A549 (cell line): ENCODE measurements around the gene POLR2L. TPM values are rescaled to one million over a fixed set of nuclear protein-coding genes. Genes with fewer than 3 reads are reported as not detected.

Experiments
- ATAC-seq, 2 experiments: fragments of 200-7000 bp in 1 of 2; fragments of >200 bp in 1 of 2; cut with Nextera tagmentation in 1 of 2; cut with Tn5 transposase in 1 of 2; 3 replicates each; pipeline versions ENCODE4 v1.8.0 to v1.9.1; 2018 to 2020; ENCODE audit warnings: mild to moderate bottlenecking in 1 of 2, moderate library complexity in 1 of 2
- CTCF ChIA-PET: fragments of 300-600 bp; sonication (Branson Sonifier 250); formaldehyde crosslinking; extraction: SDS; loops from one replicate; lab custom pipeline; 2021; ENCODE audit warnings: antibody characterized with exemption, inconsistent platforms; lab: Yijun Ruan, JAX
- POLR2A ChIA-PET: fragments of 350-600 bp; formaldehyde crosslinking; extraction: SDS; loops from one replicate; lab custom pipeline; 2021; ENCODE audit warnings: antibody characterized with exemption, inconsistent platforms; lab: Yijun Ruan, JAX
- DNase-seq, 2 experiments: peaks; one replicate each; pipeline versions ENCODE4 v3.0.0 to v3.0.0-alpha.2; 2011 to 2016; ENCODE audit warnings: low read depth in 1 of 2, low spot score in 1 of 2
- FAIRE-seq: peaks from 2 replicates; lab custom pipeline; 2011; peaks lifted over from hg19 to GRCh38; lab: Jason Lieb, UNC
- H3K27ac ChIP-seq, 2 experiments: fragments of >200 bp; sonication (Bioruptor Twin); formaldehyde crosslinking; 3 replicates each; pipeline ENCODE4 v1.5.1; 2016 to 2017
- H3K4me1 ChIP-seq: fragments of >200 bp; sonication (Bioruptor Twin); formaldehyde crosslinking; 3 replicates; pipeline ENCODE4 v1.6.1; 2016
- H3K4me2 ChIP-seq: fragments of >200 bp; sonication (Bioruptor Twin); formaldehyde crosslinking; 3 replicates; pipeline ENCODE4 v1.6.1; 2016
- H3K4me3 ChIP-seq: fragments of >200 bp; sonication (Bioruptor Twin); formaldehyde crosslinking; 3 replicates; pipeline ENCODE4 v1.5.1; 2016
- H3K9me3 ChIP-seq: fragments of >200 bp; sonication (Bioruptor Twin); formaldehyde crosslinking; 3 replicates; pipeline ENCODE4 v1.6.1; 2016
- CBX2 ChIP-seq: fragments of 200-600 bp; sonication (generic); IDR thresholded peaks from 2 replicates; pipeline ENCODE4 v1.6.1; 2016; ENCODE audit warnings: low read depth, mild to moderate bottlenecking, borderline replicate concordance
- CBX8 ChIP-seq: fragments of 200-600 bp; sonication (generic); IDR thresholded peaks from 2 replicates; pipeline ENCODE4 v1.6.1; 2016
- CEBPB ChIP-seq, 2 experiments: fragments of >200 bp in 1 of 2; sonication (Bioruptor Twin) in 1 of 2; formaldehyde crosslinking in 1 of 2; IDR thresholded peaks; 2 replicates each; pipeline ENCODE4 v1.6.1; 2012 to 2016
- EP300 ChIP-seq, 2 experiments: fragments of >200 bp; sonication (Bioruptor Twin); formaldehyde crosslinking; IDR thresholded peaks; 2 replicates in 1 of 2; 3 replicates in 1 of 2; pipeline ENCODE4 v1.6.1; 2016 to 2017
- HES2 ChIP-seq: fragments of >200 bp; sonication (Bioruptor Twin); formaldehyde crosslinking; IDR thresholded peaks from 2 replicates; pipeline ENCODE4 v1.6.1; 2016
- HOXB13 ChIP-seq: fragments of 250-450 bp; sonication (Bioruptor Pico); IDR thresholded peaks from 2 replicates; pipeline ENCODE4 v1.5.0; 2020; ENCODE audit warnings: low read depth, mild to moderate bottlenecking, moderate library complexity
- JUN ChIP-seq, 2 experiments: fragments of >200 bp; sonication (Bioruptor Twin); formaldehyde crosslinking; IDR thresholded peaks; 2 replicates in 1 of 2; 3 replicates in 1 of 2; pipeline ENCODE4 v1.6.1; 2016 to 2017
- KDM1A ChIP-seq: fragments of 200-600 bp; sonication (generic); IDR thresholded peaks from 2 replicates; pipeline ENCODE4 v1.6.1; 2016; ENCODE audit warnings: low read depth, mild to moderate bottlenecking
- RARB ChIP-seq: fragments of 250-450 bp; sonication (Bioruptor Pico); IDR thresholded peaks from 2 replicates; pipeline ENCODE4 v1.8.0; 2021; ENCODE audit warnings: mild to moderate bottlenecking, moderate library complexity
- TFCP2L1 ChIP-seq: fragments of 250-450 bp; sonication (Bioruptor Pico); IDR thresholded peaks from 2 replicates; pipeline ENCODE4 v1.5.0; 2021; ENCODE audit warnings: mild to moderate bottlenecking
- TP53 ChIP-seq: fragments of 250-450 bp; sonication (Bioruptor Pico); IDR thresholded peaks from 2 replicates; pipeline ENCODE4 v1.5.0; 2021; ENCODE audit warnings: mild to moderate bottlenecking, moderate library complexity
- ZFP36 ChIP-seq: fragments of 450-650 bp; IDR thresholded peaks from 2 replicates; pipeline ENCODE4 v1.6.1; 2014; ENCODE audit warnings: borderline replicate concordance; ENCODE audit not compliant: partially characterized antibody
- WGBS: methylation state at CpG from one replicate; pipeline ENCODE4 v1.1.6; 2017; ENCODE audit errors: missing lambda C conversion rate; 5-methylcytosine and 5-hydroxymethylcytosine counted together
- polyA plus RNA-seq, 4 experiments: library from polyadenylated mRNA; depleted of rRNA in 3 of 4; stranded (reverse); fragments of >200 nt; fragmentation: RNase III in 1 of 4; extraction: RNeasy Plus Mini Kit Qiagen cat#74134 plus additional on column Dnase treatment in 1 of 4; gene quantifications; 2 replicates in 3 of 4; 3 replicates in 1 of 4; pipeline ENCODE4 v1.2.3, GENCODE V29; 2011 to 2017
- TF ChIP-seq, protein P1 (sequence below): fragments of 150-350 bp; IDR thresholded peaks from 2 replicates; pipeline ENCODE4 v1.6.1; 2014; ENCODE audit warnings: low read depth, mild to moderate bottlenecking, low read length

POLR2L gene
- polyA plus RNA-seq, 2 of the 4 experiments (the other 2 are of a cell fraction) = 140 to 773 TPM

DNA sequence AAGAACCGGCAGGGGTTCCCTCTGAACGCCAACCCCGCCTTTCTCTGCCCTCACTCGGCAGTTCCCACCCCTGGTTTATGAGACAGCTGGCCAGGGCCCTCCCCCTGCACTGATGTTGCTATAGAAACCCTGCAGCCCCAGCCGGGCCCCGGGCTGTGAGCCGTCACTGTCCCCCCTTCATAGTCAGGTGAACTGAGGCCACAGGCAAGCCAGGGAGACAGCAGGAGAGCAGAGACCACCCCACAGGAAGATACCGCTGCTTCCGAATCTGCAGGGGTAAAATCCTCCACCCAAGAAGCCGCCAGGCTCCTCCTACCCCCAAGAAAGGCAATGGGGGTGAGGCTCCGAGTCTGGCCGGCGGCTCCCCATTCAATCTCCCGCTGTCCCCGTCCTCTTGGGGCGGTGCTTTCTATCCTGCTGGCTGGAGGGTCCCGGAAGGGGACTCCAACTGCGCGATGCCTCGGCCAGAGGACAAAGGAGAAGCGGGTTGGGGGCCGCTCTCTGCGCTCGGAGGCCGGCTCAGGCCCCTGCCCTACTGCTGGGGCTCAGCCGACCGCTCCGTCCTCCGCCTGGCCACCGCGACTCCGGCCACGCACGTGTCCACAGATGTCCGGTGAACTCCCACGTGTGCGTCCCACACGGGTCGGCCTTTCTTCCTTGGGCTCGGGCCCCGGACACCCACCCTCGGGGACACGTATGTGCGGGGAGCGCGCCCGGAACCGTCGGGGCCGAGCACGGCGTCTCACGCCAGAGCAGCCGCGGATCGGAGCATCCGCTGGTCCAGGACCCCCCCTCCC, 44.8 kb downstream of the POLR2L start (continued):
- TF ChIP-seq HES2 (no peak), ZFP36 (no peak), CBX8 (no peak), EP300 (IDR thresholded peaks at IDR 0.05) (no peak)

DNA sequence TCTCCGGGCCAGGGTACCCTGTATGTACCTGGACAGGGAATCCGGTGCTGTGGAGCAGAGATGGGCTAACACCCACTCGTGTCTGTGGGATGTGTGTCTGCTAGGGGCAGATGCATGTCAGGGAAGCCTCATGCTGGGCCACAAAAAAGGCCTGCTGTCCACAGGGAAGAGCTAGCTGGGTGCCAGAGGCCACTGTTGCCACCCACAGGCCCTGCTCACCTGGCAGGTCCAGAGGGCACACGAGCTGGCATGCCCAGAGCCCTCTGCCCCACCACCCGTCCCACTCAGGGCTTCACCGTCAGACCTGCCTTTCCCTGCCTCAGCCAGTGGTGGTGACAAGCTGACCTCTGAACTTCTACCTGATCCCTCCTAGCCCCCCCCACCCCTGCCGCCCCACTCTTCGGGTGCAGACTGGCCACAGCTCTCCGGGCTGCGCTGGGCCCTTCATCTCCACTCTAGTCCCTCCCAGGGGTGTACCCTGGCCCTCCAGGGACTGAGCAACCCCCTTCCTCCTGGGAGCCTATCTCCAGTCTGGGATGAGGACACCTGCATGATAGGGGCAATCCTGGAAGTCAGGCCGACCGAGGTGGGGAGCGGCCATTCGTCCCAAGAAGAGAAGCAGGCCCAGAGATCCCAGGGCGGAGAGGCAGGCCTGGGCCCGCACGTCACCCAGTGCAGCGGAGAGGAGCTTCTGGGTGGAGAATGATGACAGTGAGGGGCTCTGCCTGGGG, 45.6 kb downstream of the POLR2L start:
- FAIRE-seq (no peak), DNase-seq (no peak), ATAC-seq (peak in 1 of 2 experiments; percentile 4; a peak in 2 of 6 replicates)
- CTCF ChIA-PET = interaction anchor here (0.6 to 2.1 kb wide), 7 partner anchors 8 to 451 kb away, joined by 3 to 13 read pairs (median 3); partner anchors contain the start of gene PIDD1
- H3K4me2 ChIP-seq = peak overlapping the region; percentile 90
- POLR2A ChIA-PET = interaction anchor here (0.6 to 1.5 kb wide), 5 partner anchors 10 to 82 kb away, joined by 3 to 6 read pairs (median 3); partner anchors contain the start of genes PNPLA2 and RPLP2
- H3K4me3 ChIP-seq = peak overlapping the region; percentile 66
- no peaks in the 10 kb centered on the region for H3K9me3 ChIP-seq
- peaks cover 28% of the 10 kb centered on the region for H3K4me1 ChIP-seq
- whole genome bisulfite sequencing = 60% methylated on average over 13 of the region's 18 CpGs
- H3K27ac ChIP-seq = peak overlapping the region; percentile 76 to 99
- no peak for TF ChIP-seq CBX2
- TF ChIP-seq TP53 = no peak
- TF ChIP-seq RARB (CRISPR knock-in tag) = no peak
- TF ChIP-seq JUN (IDR thresholded peaks at IDR 0.05) = no peak

- Histone ChIP-seq H3K4me1 (peaks cover 32% of the 10 kb centered on the region), H3K4me2 (peak overlapping the region; percentile 90), H3K9me3 (no peaks in the 10 kb centered on the region), H3K27ac (peak overlapping the region; percentile 76 to 99; a peak in 5 of 6 replicates), H3K4me3 (peak overlapping the region; percentile 8; the same call in 1 of the 3 replicates)
- 62% methylated on average over 15 of the region's 26 CpGs for WGBS
- FAIRE-seq (no peak), DNase-seq (no peak), ATAC-seq (peak in 1 of 2 experiments; percentile 0; a peak in 2 of 6 replicates)
- ChIA-PET CTCF (interaction anchor here (0.9 to 2.1 kb wide), 6 partner anchors 9 to 42 kb away, joined by 3 to 13 read pairs (median 3); partner anchors contain the start of gene PIDD1), POLR2A (interaction anchor here (0.6 to 1.5 kb wide), 5 partner anchors 9 to 81 kb away, joined by 3 to 6 read pairs (median 3); partner anchors contain the start of genes PNPLA2 and RPLP2)
- no peak for TF ChIP-seq KDM1A
- no peak for TF ChIP-seq TFCP2L1 (CRISPR knock-in tag)
- TF ChIP-seq, protein P1, sequence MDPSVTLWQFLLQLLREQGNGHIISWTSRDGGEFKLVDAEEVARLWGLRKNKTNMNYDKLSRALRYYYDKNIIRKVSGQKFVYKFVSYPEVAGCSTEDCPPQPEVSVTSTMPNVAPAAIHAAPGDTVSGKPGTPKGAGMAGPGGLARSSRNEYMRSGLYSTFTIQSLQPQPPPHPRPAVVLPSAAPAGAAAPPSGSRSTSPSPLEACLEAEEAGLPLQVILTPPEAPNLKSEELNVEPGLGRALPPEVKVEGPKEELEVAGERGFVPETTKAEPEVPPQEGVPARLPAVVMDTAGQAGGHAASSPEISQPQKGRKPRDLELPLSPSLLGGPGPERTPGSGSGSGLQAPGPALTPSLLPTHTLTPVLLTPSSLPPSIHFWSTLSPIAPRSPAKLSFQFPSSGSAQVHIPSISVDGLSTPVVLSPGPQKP = no peak
- TF ChIP-seq CEBPB (IDR thresholded peaks at IDR 0.05) = no peak
- no peak for TF ChIP-seq HOXB13 (CRISPR knock-in tag)
- no peak for TF ChIP-seq HES2
- no peak for TF ChIP-seq TP53
Observed at GRCh38 chr11:795634-796564, 46.4 kb downstream of the POLR2L start.
